CD4-positive, alpha-beta T cell treated with Interleukin-4 for 1 hour (primary cell): ENCODE measurements around the gene PLEKHG4.

ENCODE experiments used
- DNase-seq, 2 donors: peaks; one replicate each; pipeline ENCODE4 v3.0.0-alpha.2; 2020 to 2022

The PLEKHG4 gene

GRCh38 chr16:67291461-67291860 lies 12.1 kb downstream of the PLEKHG4 start:
- DNase-seq: no peak

- DNase-seq: no peak
These were observed 14.9 kb downstream of the PLEKHG4 start for GRCh38 chr16:67294171-67294757.

- DNase-seq: no peak
These were observed 15.6 kb downstream of the PLEKHG4 start for GRCh38 chr16:67294938-67295361.

- DNase-seq: no peak
These were observed 17.1 kb downstream of the PLEKHG4 start for GRCh38 chr16:67296420-67296819.

- no peak for DNase-seq
These were observed 18.9 kb downstream of the PLEKHG4 start for GRCh38 chr16:67298277-67298676.

GRCh38 chr16:67299269-67299668 lies 19.9 kb downstream of the PLEKHG4 start:
- DNase-seq: no peak

GRCh38 chr16:67301080-67301782 lies 21.9 kb downstream of the PLEKHG4 start:
- no peak for DNase-seq

GRCh38 chr16:67302076-67302475 lies 22.7 kb downstream of the PLEKHG4 start:
- DNase-seq: no peak

- no peak for DNase-seq
These were observed 23.6 kb downstream of the PLEKHG4 start for GRCh38 chr16:67302970-67303369.

- DNase-seq: no peak
These were observed 24.7 kb downstream of the PLEKHG4 start for GRCh38 chr16:67304020-67304419.

- no peak for DNase-seq
These were observed 26.1 kb downstream of the PLEKHG4 start for GRCh38 chr16:67305216-67306071.

- DNase-seq: no peak
These were observed 31.2 kb downstream of the PLEKHG4 start for GRCh38 chr16:67310561-67310960.

GRCh38 chr16:67311607-67312488 lies 32.5 kb downstream of the PLEKHG4 start:
- DNase-seq: no peak

GRCh38 chr16:67312719-67313118 lies 33.4 kb downstream of the PLEKHG4 start:
- DNase-seq: no peak

- DNase-seq: no peak
These were observed 38.5 kb downstream of the PLEKHG4 start for GRCh38 chr16:67317853-67318252.

GRCh38 chr16:67326115-67326471 lies 46.8 kb downstream of the PLEKHG4 start:
- no peak for DNase-seq

GRCh38 chr16:67326472-67327309 lies 47.4 kb downstream of the PLEKHG4 start, which contains the start of the genes KCTD19 and LRRC36:
Gene KCTD19, minus strand, starts transcription at chr16:67326741. Its CDS starts 34 bp downstream, at chr16:67326707.
Gene LRRC36, plus strand, starts transcription at chr16:67326815. Its CDS starts 48 bp downstream, at chr16:67326863.
- peak; percentile 61 to 65 for DNase-seq

GRCh38 chr16:67327743-67328142 lies 48.4 kb downstream of the PLEKHG4 start:
- DNase-seq: no peak

GRCh38 chr16:67329901-67330300 lies 50.6 kb downstream of the PLEKHG4 start:
- no peak for DNase-seq

GRCh38 chr16:67333315-67333714 lies 54.0 kb downstream of the PLEKHG4 start:
- DNase-seq: no peak

GRCh38 chr16:67336116-67336515 lies 56.8 kb downstream of the PLEKHG4 start:
- DNase-seq: no peak

GRCh38 chr16:67336648-67337047 lies 57.3 kb downstream of the PLEKHG4 start:
- no peak for DNase-seq
